ENCODE measurements around the gene RAPGEF2.

GRCh38 chr4:159379836-159380235 is 277.0 kb downstream of the RAPGEF2 start:
- TF ChIP-seq CTCF (conservative IDR thresholded peaks at IDR 0.05; ENCODE audit: low read depth in 2 of 2) (no peak), EZH2 (IDR thresholded peaks at IDR 0.05; ENCODE audit: low read depth, unreplicated experiment) (no peak), EZH2phosphoT487 (IDR thresholded peaks at IDR 0.05; ENCODE audit: unreplicated experiment) (no peak), POLR2AphosphoS5 (IDR thresholded peaks at IDR 0.05; ENCODE audit: low read depth) (no peak), REST (IDR thresholded peaks at IDR 0.05; ENCODE audit: unreplicated experiment) (no peak), ZNF331 (CRISPR knock-in tag; IDR thresholded peaks at IDR 0.05; ENCODE audit: low read depth) (no peak), ZNF114 (CRISPR knock-in tag; IDR thresholded peaks at IDR 0.05) (no peak)
